Ecto neural progenitor cell (in vitro differentiated cells): ENCODE measurements around the gene STK17A.
"Not testable (repeated sequence)": the region's sequence is repeated elsewhere in the genome, so short reads cannot be mapped to it uniquely, and the experiment has no call there.

Experiments
- DNase-seq: peaks from one replicate; pipeline ENCODE4 v3.0.0-alpha.2; 2018; ENCODE audit warnings: low spot score

Gene STK17A

GRCh38 chr7:43658718-43659548, 76.0 kb downstream of the STK17A start:
- DNase-seq = no peak

- no peak for DNase-seq
These were observed 76.6 kb downstream of the STK17A start for GRCh38 chr7:43659549-43659896.

GRCh38 chr7:43660141-43660540, 77.2 kb downstream of the STK17A start:
- DNase-seq = no peak

- DNase-seq = no peak
These were observed 81.8 kb downstream of the STK17A start for GRCh38 chr7:43664681-43665080.

- no peak for DNase-seq
These were observed 84.0 kb downstream of the STK17A start for GRCh38 chr7:43666938-43667337.

- no peak for DNase-seq
These were observed 85.1 kb downstream of the STK17A start for GRCh38 chr7:43668035-43668434.

GRCh38 chr7:43669286-43670081, 86.6 kb downstream of the STK17A start:
- no peak for DNase-seq

- no peak for DNase-seq
These were observed 88.6 kb downstream of the STK17A start for GRCh38 chr7:43671521-43671920.

GRCh38 chr7:43673243-43673976, 90.5 kb downstream of the STK17A start:
- not testable (repeated sequence) for DNase-seq

- DNase-seq = no peak
These were observed 91.9 kb downstream of the STK17A start for GRCh38 chr7:43674559-43675436.
